ENCODE results near the gene DLG2. TPM values are rescaled to one million over a fixed set of nuclear protein-coding genes. Genes with fewer than 3 reads are reported as not detected.

Gene DLG2
- total RNA-seq, 1 experiment from 2014 or later, result not detected

GRCh38 chr11:84129961-84130576 lies 1497.1 kb downstream of the DLG2 start:
- DNase-seq (ENCODE audit: low read depth), result no peak

GRCh38 chr11:84128840-84129239 lies 1498.3 kb downstream of the DLG2 start:
- DNase-seq (ENCODE audit: low read depth), result no peak

GRCh38 chr11:84117394-84117793 lies 1509.8 kb downstream of the DLG2 start:
- DNase-seq (ENCODE audit: low read depth), result no peak

GRCh38 chr11:84106541-84106940 lies 1520.6 kb downstream of the DLG2 start:
- no peak for DNase-seq (ENCODE audit: low read depth)

- no peak for DNase-seq (ENCODE audit: low read depth)
Observed at GRCh38 chr11:84105148-84105547, 1522.0 kb downstream of the DLG2 start.

GRCh38 chr11:84103096-84103495 lies 1524.0 kb downstream of the DLG2 start:
- DNase-seq (ENCODE audit: low read depth), result no peak

GRCh38 chr11:84097186-84097585 lies 1530.0 kb downstream of the DLG2 start:
- no peak for DNase-seq (ENCODE audit: low read depth)

GRCh38 chr11:84091212-84091986 lies 1535.7 kb downstream of the DLG2 start:
- DNase-seq (ENCODE audit: low read depth), result no peak

GRCh38 chr11:84089072-84090057 lies 1537.8 kb downstream of the DLG2 start:
- DNase-seq (ENCODE audit: low read depth), result no peak

GRCh38 chr11:84071851-84072250 lies 1555.3 kb downstream of the DLG2 start:
- no peak for DNase-seq (ENCODE audit: low read depth)

- DNase-seq (ENCODE audit: low read depth), result no peak
Observed at GRCh38 chr11:84069048-84069447, 1558.1 kb downstream of the DLG2 start.

GRCh38 chr11:84061726-84062125 lies 1565.4 kb downstream of the DLG2 start:
- DNase-seq (ENCODE audit: low read depth), result no peak

- no peak for DNase-seq (ENCODE audit: low read depth)
Observed at GRCh38 chr11:84056653-84057376, 1570.3 kb downstream of the DLG2 start.

GRCh38 chr11:84045146-84045545 lies 1582.0 kb downstream of the DLG2 start:
- DNase-seq (ENCODE audit: low read depth), result no peak

- no peak for DNase-seq (ENCODE audit: low read depth)
Observed at GRCh38 chr11:84044706-84045105, 1582.4 kb downstream of the DLG2 start.

GRCh38 chr11:84036664-84037194 lies 1590.4 kb downstream of the DLG2 start:
- no peak for DNase-seq (ENCODE audit: low read depth)

GRCh38 chr11:84035645-84036044 lies 1591.5 kb downstream of the DLG2 start:
- no peak for DNase-seq (ENCODE audit: low read depth)

- no peak for DNase-seq (ENCODE audit: low read depth)
Observed at GRCh38 chr11:84034484-84034883, 1592.7 kb downstream of the DLG2 start.

GRCh38 chr11:84024266-84024665 lies 1602.9 kb downstream of the DLG2 start:
- no peak for DNase-seq (ENCODE audit: low read depth)

GRCh38 chr11:84022695-84023094 lies 1604.4 kb downstream of the DLG2 start:
- DNase-seq (ENCODE audit: low read depth), result no peak

GRCh38 chr11:84022201-84022600 lies 1604.9 kb downstream of the DLG2 start:
- DNase-seq (ENCODE audit: low read depth), result no peak

Data from M059J (cell line).